Ureter (tissue), 1 donor: ENCODE results near the gene EAF1. TPM values are rescaled to one million over a fixed set of nuclear protein-coding genes. Genes with fewer than 3 reads are reported as not detected.
"Not testable (repeated sequence)": the region's sequence is repeated elsewhere in the genome, so short reads cannot be mapped to it uniquely, and the experiment has no call there.

ENCODE experiments used
- DNase-seq: peaks from one replicate; pipeline ENCODE4 v3.0.0-alpha.2; 2020; ENCODE audit warnings: low spot score
- total RNA-seq: library from RNA; stranded (reverse); gene quantifications from one replicate; pipeline ENCODE4 v1.2.4, GENCODE V29; 2023
- donor health status: DM: yes; HTN: yes; CAD: no.

The EAF1 gene
- total RNA-seq: 14.1 TPM

GRCh38 chr3:15427182-15427880 is at the start of gene EAF1, which contains the start of gene METTL6:
EAF1 (plus strand) TSS chr3:15427598; CDS start chr3:15427780, 182 bp downstream.
METTL6 (minus strand) TSS chr3:15427544; CDS start chr3:15426511, 1,033 bp downstream.
- peak; percentile 81 for DNase-seq

- peak; percentile 95 for DNase-seq
These were observed 49.2 kb upstream of the EAF1 start for GRCh38 chr3:15377961-15378791.

GRCh38 chr3:15380980-15381890 is 46.2 kb upstream of the EAF1 start:
- DNase-seq: no peak

GRCh38 chr3:15382405-15382923 is 44.9 kb upstream of the EAF1 start:
- no peak for DNase-seq

- no peak for DNase-seq
These were observed 42.7 kb upstream of the EAF1 start for GRCh38 chr3:15384510-15385237.

GRCh38 chr3:15385238-15385695 is 42.1 kb upstream of the EAF1 start:
- not testable (repeated sequence) for DNase-seq

- DNase-seq: no peak
These were observed 41.3 kb upstream of the EAF1 start for GRCh38 chr3:15385901-15386653.

GRCh38 chr3:15386654-15386955 is 40.8 kb upstream of the EAF1 start:
- DNase-seq: not testable (repeated sequence)

- DNase-seq: no peak
These were observed 40.2 kb upstream of the EAF1 start for GRCh38 chr3:15387171-15387581.

- no peak for DNase-seq
These were observed 39.7 kb upstream of the EAF1 start for GRCh38 chr3:15387735-15388134.

GRCh38 chr3:15388335-15388734 is 39.1 kb upstream of the EAF1 start:
- not testable (repeated sequence) for DNase-seq

GRCh38 chr3:15390460-15390859 is 36.9 kb upstream of the EAF1 start:
- no peak for DNase-seq

GRCh38 chr3:15391007-15391406 is 36.4 kb upstream of the EAF1 start:
- no peak for DNase-seq

GRCh38 chr3:15393252-15393651 is 34.1 kb upstream of the EAF1 start:
- not testable (repeated sequence) for DNase-seq

GRCh38 chr3:15398731-15399133 is 28.7 kb upstream of the EAF1 start:
- not testable (repeated sequence) for DNase-seq

- no peak for DNase-seq
These were observed 27.4 kb upstream of the EAF1 start for GRCh38 chr3:15399970-15400369.

- no peak for DNase-seq
These were observed 25.5 kb upstream of the EAF1 start for GRCh38 chr3:15401936-15402335.

GRCh38 chr3:15403495-15403894 is 23.9 kb upstream of the EAF1 start:
- DNase-seq: no peak

- no peak for DNase-seq
These were observed 23.4 kb upstream of the EAF1 start for GRCh38 chr3:15403965-15404364.

- no peak for DNase-seq
These were observed 22.6 kb upstream of the EAF1 start for GRCh38 chr3:15404767-15405166.
